Activated CD8-positive, alpha-beta T cell treated with anti-CD3 and anti-CD28 coated beads, Interleukin-2, amount 10 ng/mL, durations not matched to agents 7 days and 5 days (primary cell): ENCODE data around the gene SEC14L3. TPM values are rescaled to one million over a fixed set of nuclear protein-coding genes. Genes with fewer than 3 reads are reported as not detected.
"Not testable (repeated sequence)": the region's sequence is repeated elsewhere in the genome, so short reads cannot be mapped to it uniquely, and the experiment has no call there.

Experiments
- ATAC-seq: fragments of 150-1000 bp; cut with Tn5 transposase; one replicate; pipeline ENCODE4 v1.10.0; 2021; ENCODE audit warnings: moderate library complexity
- CTCF ChIA-PET: fragments of 350-600 bp; sonication (Branson Sonifier 250); formaldehyde crosslinking; loops from one replicate; lab custom pipeline; 2021; ENCODE audit warnings: antibody characterized with exemption; lab: Charles Lee
- POLR2A ChIA-PET: fragments of 350-600 bp; sonication (Branson Sonifier 250); formaldehyde crosslinking; loops from one replicate; lab custom pipeline; 2021; ENCODE audit warnings: antibody characterized with exemption; lab: Charles Lee
- DNase-seq: peaks from one replicate; pipeline ENCODE4 v3.0.0-alpha.2; 2020
- H3K27ac Mint-ChIP-seq: one replicate; pipeline ENCODE4 v1.8.0; 2021; ENCODE audit warnings: mild to moderate bottlenecking, mixed read lengths
- H3K27me3 Mint-ChIP-seq: one replicate; pipeline ENCODE4 v1.8.0; 2021; ENCODE audit warnings: low read depth, mixed read lengths
- H3K36me3 Mint-ChIP-seq: one replicate; pipeline ENCODE4 v1.8.0; 2021; ENCODE audit warnings: low read depth, mixed read lengths
- H3K4me1 Mint-ChIP-seq: one replicate; pipeline ENCODE4 v1.8.0; 2021; ENCODE audit warnings: low read depth, mixed read lengths
- H3K4me3 Mint-ChIP-seq: one replicate; pipeline ENCODE4 v1.8.0; 2021; ENCODE audit warnings: mild to moderate bottlenecking, mixed read lengths
- H3K9me3 Mint-ChIP-seq: one replicate; pipeline ENCODE4 v1.8.0; 2022; ENCODE audit warnings: mixed read lengths; ENCODE audit not compliant: insufficient read depth
- total RNA-seq, 2 experiments: library from RNA; stranded (reverse); gene quantifications; one replicate each; pipeline ENCODE4 v1.2.3, GENCODE V29; 2021

The SEC14L3 gene
- total RNA-seq, 2 experiments from 2014 or later: not detected

DNA sequence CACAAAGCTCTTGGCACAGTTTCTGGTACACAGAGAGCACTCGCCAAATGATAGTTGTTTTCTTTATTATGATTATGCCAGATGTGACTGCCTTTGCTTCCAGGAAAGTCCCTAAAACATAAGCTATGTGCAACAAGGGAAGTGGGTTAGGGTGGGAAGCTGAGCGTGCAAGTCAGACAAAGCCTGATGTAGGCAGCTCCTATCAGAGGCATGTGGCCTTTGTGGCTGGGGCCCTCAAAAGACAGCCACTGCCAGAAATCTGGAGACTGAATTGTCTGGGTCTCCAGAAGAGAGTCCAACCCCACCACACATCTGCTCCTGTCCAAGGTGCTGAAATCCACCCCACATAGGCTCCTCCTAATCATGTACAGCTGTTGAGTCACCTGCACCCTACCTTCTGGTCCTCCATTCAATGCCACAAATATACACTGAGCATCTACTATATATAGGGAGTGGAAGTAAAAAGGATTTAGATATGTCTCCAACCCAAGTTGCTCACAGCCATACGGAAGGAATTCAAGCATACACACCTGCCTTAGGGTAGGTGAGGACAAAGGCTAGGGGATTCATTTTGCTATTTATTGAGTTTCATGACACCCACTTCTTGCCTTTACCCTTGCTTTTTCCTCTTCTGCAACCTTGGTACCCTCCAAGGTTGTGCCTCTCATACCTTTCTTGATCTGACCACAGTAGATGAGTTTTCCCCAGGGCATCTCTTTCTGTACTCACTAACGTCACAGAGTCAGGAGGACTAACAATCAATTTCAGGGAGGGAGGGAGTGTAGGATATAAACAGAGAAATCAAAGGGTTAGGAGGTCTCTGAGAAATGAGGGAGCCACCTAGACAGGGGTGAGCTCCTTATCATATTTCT is 12.4 kb downstream of the SEC14L3 start:
- Mint-ChIP-seq H3K27me3 (peaks cover 3% of the 10 kb centered on the region), H3K4me3 (no peak overlapping the region), H3K9me3 (no peaks in the 10 kb centered on the region), H3K27ac (no peak overlapping the region), H3K4me1 (no peaks in the 10 kb centered on the region), H3K36me3 (no peaks in the 10 kb centered on the region)
- CTCF ChIA-PET: interaction anchor here (1.1 to 1.3 kb wide), 4 partner anchors 12 to 27 kb away, joined by 3 read pairs; no protein-coding TSS in a partner anchor
- DNase-seq (peak; percentile 58), ATAC-seq (peak; percentile 36)
- POLR2A ChIA-PET: no interaction called here

DNA sequence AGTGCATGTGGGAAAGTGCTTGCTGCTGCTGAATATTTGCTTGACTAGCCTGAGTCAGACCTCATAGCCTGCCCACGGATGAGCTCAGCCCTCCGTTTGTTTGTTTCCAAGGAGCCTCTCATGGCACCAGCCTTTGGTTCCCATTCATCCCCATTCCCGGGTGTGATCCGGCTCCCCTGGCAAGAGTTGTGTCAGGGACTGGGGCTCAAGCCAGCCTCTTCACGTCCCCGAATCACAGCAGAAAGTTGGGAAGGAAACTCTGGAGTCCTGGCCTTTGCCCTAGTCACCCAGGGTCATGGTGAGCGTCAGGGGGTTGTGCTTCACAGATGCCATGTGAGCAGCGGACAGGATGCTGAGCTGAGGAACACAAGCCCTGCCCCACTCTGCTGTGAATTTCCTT is 13.8 kb downstream of the SEC14L3 start:
- CTCF ChIA-PET: interaction anchor here (2.4 kb wide), 1 partner anchor 12 kb away, joined by 6 read pairs; no protein-coding TSS in a partner anchor
- POLR2A ChIA-PET: no interaction called here

DNA sequence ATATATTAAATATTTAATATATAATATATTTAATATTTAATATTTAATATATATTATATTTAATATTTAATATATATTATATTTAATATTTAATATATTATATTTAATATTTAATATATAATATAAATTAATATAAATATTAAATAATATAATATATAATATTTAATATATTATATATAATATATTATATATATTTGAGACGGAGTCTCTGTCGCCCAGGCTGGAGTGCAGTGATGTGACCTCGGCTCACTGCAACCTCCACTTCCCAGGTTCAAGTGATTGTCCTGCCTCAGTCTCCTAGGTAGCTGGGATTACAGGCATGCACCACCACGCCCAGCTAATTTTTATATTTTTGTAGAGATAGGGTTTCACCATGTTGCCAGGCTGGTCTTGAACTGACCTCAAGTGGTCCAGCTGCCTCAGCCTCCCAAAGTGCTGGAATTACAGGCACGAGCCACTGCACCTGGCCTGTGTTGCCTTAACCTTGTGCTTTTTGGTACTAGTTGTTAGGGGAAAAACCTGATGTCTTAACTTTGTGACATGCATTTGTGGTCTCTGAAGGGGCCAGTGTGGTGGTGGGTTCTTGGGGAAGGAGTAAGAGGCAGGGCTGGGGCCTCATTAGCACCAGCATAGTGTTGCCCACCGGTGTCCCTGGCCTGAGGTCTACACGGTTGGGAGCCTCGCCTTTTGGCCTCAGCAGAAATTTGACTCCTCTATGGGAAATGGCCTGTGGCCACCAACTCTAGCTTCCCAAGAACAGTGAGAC is 16.6 kb downstream of the SEC14L3 start:
- Mint-ChIP-seq H3K4me1 (no peaks in the 10 kb centered on the region), H3K27ac (no peak overlapping the region), H3K9me3 (no peaks in the 10 kb centered on the region), H3K36me3 (no peaks in the 10 kb centered on the region), H3K4me3 (no peak overlapping the region), H3K27me3 (peaks cover 15% of the 10 kb centered on the region)
- ATAC-seq (no peak), DNase-seq (no peak)
- ChIA-PET CTCF (interaction anchor here (2.0 kb wide), 1 partner anchor 11 kb away, joined by 5 read pairs; no protein-coding TSS in a partner anchor), POLR2A (no interaction called here)

More for the DNA sequence above, 13.8 kb downstream of the SEC14L3 start:
- Mint-ChIP-seq H3K9me3 (no peaks in the 10 kb centered on the region), H3K4me1 (no peaks in the 10 kb centered on the region), H3K27me3 (peaks cover 7% of the 10 kb centered on the region), H3K4me3 (no peak overlapping the region), H3K27ac (no peak overlapping the region), H3K36me3 (no peaks in the 10 kb centered on the region)
- ATAC-seq (no peak), DNase-seq (no peak)

DNA sequence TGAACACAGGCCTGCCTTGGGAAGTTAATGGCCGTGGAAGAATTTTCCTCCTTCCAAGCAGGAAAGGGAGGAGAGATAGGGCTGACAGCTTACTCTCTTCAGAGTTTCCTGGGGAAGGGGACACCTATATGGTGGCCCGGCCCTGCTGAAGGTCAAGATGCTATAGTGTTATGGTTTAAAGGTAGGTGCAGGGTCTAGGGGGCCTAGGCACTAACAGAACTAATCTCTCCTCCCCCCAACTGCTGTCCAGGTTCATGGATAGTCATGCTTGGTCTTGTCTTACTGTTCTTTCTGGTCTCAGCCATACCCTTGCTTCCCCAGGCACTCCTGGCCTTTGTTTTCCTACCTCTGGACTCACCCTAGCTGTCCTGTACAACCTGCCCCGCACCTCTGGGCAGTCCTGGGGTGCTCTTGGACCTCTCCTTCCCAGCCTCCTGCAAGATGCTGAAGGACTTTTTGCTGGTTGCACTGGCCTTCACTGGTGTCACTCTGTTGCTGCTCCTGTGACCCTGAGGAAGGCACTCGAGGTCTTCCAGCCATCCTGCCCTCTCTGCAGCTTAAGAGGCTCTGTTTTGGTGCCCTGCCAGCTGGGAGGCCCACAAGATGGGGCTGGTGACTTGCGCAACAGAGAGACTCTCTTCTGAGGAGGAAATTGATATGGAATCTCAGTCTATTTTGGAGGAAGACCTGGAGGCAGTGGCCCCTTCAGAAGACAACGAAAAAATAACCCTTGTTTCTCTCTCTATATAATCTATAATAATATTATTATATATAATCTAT is 17.9 kb downstream of the SEC14L3 start:
- Mint-ChIP-seq H3K27ac (no peak overlapping the region), H3K4me3 (no peak overlapping the region), H3K27me3 (peaks cover 15% of the 10 kb centered on the region), H3K4me1 (no peaks in the 10 kb centered on the region), H3K36me3 (no peaks in the 10 kb centered on the region), H3K9me3 (no peaks in the 10 kb centered on the region)
- ATAC-seq (peak; percentile 57), DNase-seq (peak; percentile 61)
- POLR2A ChIA-PET: no interaction called here
- CTCF ChIA-PET: interaction anchor here (1.6 to 2.3 kb wide), 2 partner anchors 9 to 32 kb away, joined by 7 to 13 read pairs; no protein-coding TSS in a partner anchor

DNA sequence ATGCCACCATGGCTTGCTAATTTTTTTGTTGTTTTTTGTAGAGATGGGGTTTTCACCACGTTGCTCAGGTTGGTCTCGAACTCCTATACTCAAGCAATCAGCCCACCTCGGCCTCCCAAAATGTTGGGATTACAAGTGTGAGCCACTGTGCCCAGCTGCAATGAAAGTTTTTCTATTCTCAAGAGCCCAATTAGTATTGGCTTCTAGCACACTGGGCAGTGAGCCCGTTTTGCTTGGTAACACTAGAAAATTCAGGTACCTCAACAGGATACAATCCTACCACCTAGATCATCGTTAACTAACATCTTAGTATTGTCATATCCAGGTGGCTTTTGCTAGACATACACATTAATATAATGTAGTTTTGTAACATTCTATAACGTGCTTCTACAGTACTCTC is 19.0 kb downstream of the SEC14L3 start:
- DNase-seq (no peak), ATAC-seq (no peak)
- ChIA-PET POLR2A (no interaction called here), CTCF (interaction anchor here (1.6 to 2.3 kb wide), 2 partner anchors 8 to 33 kb away, joined by 7 to 13 read pairs; no protein-coding TSS in a partner anchor)
- Mint-ChIP-seq H3K4me1 (no peaks in the 10 kb centered on the region), H3K27me3 (peaks cover 15% of the 10 kb centered on the region), H3K27ac (no peak overlapping the region), H3K4me3 (no peak overlapping the region), H3K36me3 (no peaks in the 10 kb centered on the region), H3K9me3 (no peaks in the 10 kb centered on the region)

DNA sequence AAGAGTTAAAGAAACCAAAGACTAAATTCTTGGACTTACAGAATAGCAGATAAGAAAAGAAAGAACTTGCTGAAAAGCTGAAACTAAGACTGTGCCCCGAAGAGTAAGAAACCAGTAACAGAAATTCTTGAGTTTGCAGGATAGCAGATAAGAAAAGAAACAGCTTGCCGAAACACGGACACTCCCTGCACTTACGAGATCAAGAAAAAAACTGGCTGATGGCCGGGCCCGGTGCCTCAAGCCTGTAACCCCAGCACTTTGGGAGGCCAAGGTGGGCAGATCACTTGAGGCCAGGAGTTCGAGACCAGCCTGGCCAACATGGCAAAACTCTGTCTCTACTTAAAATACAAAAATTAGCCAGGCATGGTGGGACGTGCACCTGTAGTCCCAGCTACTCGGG is 20.3 kb downstream of the SEC14L3 start:
- H3K36me3 Mint-ChIP-seq, CTCF ChIA-PET, H3K27ac Mint-ChIP-seq, H3K4me1 Mint-ChIP-seq, DNase-seq, ATAC-seq, H3K9me3 Mint-ChIP-seq, H3K4me3 Mint-ChIP-seq, POLR2A ChIA-PET: not testable (repeated sequence)
- H3K27me3 Mint-ChIP-seq: peaks cover 14% of the 10 kb centered on the region

DNA sequence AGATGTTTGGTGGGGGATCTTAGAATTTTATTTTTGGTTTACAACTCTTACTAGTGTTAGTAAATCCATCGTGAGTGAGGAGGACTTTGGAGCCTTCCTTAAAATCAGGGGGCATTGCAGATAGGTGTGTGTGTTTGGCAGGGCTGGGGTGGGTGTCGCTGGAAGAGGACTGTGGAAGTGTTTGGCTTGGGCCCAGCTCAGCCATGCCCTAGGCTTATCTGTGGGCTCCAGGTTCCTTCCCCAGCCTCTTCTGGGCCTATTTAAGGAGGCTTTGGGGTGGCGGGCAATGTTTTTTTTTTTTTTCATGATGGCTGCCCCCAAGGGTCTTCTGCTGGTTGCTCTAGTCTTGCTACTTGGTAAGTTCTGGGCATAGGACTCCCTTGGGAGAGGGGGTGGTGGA is 24.2 kb downstream of the SEC14L3 start:
- Mint-ChIP-seq H3K27me3 (peaks cover 21% of the 10 kb centered on the region), H3K27ac (no peak overlapping the region), H3K9me3 (no peaks in the 10 kb centered on the region), H3K4me3 (no peak overlapping the region), H3K4me1 (peaks cover 19% of the 10 kb centered on the region), H3K36me3 (no peaks in the 10 kb centered on the region)
- POLR2A ChIA-PET: no interaction called here
- ATAC-seq (no peak), DNase-seq (no peak)
- CTCF ChIA-PET: interaction anchor here (0.7 kb wide), 1 partner anchor 11 kb away, joined by 3 read pairs; no protein-coding TSS in a partner anchor

DNA sequence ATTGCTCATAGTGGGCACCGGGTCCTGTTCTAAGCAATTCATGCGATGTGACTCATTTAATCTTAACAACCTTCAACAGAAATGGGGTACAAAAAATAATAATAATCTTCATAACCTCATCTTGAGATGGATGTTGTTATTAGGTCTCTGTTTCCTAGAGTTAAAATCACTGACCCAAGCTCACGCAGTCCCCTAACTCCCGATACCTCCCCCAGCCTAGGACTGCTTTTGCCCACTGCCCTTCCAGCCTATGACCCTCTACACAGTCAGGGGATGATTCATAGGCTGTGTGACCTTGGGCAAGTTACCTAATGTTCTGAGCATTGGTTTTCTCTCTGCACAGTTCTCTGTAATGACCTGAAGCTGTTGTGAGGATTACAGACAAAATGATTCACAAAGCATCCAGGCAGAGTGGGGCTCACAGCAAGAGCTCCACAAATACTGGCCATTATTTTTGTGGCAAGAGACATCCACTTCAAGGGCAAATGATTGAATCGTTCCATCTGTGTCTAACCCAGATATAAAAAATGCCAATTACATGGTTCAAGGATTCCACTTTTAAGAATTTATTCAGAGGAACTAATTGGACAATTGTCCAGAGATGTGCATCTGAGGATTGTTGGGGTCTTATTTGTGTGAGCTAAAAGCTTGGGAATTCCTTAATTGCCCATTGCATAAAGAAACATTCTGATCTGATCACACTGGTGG is 26.2 kb downstream of the SEC14L3 start:
- no peak for ATAC-seq
- H3K27me3 Mint-ChIP-seq: peaks cover 19% of the 10 kb centered on the region
- peaks cover 8% of the 10 kb centered on the region for H3K36me3 Mint-ChIP-seq
- POLR2A ChIA-PET: no interaction called here
- H3K9me3 Mint-ChIP-seq: peaks cover 8% of the 10 kb centered on the region
- peaks cover 32% of the 10 kb centered on the region for H3K4me1 Mint-ChIP-seq
- H3K4me3 Mint-ChIP-seq: no peak overlapping the region
- no peak overlapping the region for H3K27ac Mint-ChIP-seq
- CTCF ChIA-PET: interaction anchor here (0.7 to 4.2 kb wide), 15 partner anchors 8 to 309 kb away, joined by 3 to 44 read pairs (median 4); partner anchors contain the start of genes CASTOR1 and MTFP1
- DNase-seq: no peak

DNA sequence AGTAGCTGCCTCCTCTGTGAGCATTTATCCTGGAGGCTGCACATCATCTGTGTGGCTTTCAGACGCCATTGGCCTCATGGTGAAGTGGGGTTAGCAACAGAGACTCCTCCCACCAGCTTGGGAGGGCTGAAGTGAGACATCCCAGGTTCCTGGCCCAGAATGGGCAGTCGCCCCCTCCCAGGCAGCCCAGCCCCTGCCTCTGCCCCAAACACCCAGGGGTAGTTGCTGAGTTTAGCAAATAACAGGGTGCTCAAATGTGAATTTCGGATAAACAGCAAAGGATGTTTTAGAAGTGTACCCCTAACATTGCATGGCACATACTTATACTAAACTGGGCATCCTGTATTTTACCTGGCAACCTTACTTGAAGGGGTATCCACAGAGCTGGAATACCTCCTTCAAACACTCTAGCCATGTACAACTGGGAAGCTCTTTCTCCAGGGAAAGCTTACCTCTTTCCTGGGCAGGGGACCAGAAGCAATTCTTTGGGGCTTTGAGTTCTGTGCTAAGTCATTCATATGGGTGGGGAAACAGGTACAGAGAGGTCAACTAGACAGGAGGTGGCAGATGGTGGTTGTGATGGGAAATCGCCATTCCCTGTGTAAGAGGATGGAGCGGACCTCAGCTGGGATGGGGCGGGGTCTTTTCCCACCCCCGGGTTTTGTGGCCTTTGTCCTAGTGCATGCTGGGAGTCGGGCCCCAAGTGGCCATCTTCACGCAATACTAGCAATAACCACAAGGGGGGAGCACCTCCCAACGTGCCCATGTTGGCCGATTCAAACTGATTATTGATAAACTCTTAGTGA is 27.0 kb downstream of the SEC14L3 start:
- CTCF ChIA-PET: interaction anchor here (0.6 to 4.2 kb wide), 20 partner anchors 8 to 190 kb away, joined by 3 to 44 read pairs (median 5); partner anchors contain the start of genes MTFP1, SEC14L2 and SLC35E4
- H3K36me3 Mint-ChIP-seq: peaks cover 8% of the 10 kb centered on the region
- peaks cover 32% of the 10 kb centered on the region for H3K4me1 Mint-ChIP-seq
- ATAC-seq (peak; percentile 43), DNase-seq (peak; percentile 70)
- H3K27me3 Mint-ChIP-seq: peaks cover 18% of the 10 kb centered on the region
- peaks cover 8% of the 10 kb centered on the region for H3K9me3 Mint-ChIP-seq
- no peak overlapping the region for H3K4me3 Mint-ChIP-seq
- no peak overlapping the region for H3K27ac Mint-ChIP-seq
- POLR2A ChIA-PET: no interaction called here

DNA sequence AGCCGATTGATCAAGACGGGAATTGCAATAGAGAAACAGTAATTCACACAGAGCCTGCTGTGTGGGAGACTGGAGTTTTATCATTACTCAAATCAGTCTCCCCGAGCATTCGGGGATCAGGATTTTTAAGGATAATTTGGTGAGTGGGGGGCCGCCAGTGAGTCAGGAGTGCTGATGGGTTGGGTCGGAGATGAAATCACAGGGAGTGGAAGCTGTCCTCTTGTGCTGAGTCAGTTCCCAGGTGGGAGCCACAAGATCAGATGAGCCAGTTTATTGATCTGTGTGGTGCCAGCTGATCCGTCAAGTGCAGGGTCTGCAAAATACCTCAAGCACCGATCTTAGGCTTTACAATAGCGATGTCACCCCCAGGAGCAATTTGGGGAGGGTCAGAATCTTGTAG is 30.7 kb downstream of the SEC14L3 start:
- H3K4me3 Mint-ChIP-seq: no peak overlapping the region
- ChIA-PET POLR2A (no interaction called here), CTCF (no interaction called here)
- H3K27me3 Mint-ChIP-seq: peaks cover 25% of the 10 kb centered on the region
- no peak for DNase-seq
- ATAC-seq: no peak
- peaks cover 12% of the 10 kb centered on the region for H3K36me3 Mint-ChIP-seq
- peaks cover 8% of the 10 kb centered on the region for H3K9me3 Mint-ChIP-seq
- peak overlapping the region; percentile 57 for H3K27ac Mint-ChIP-seq
- H3K4me1 Mint-ChIP-seq: peaks cover 34% of the 10 kb centered on the region
